Karpas-422 (cell line): ENCODE data around the gene FMNL2. TPM values are rescaled to one million over a fixed set of nuclear protein-coding genes. Genes with fewer than 3 reads are reported as not detected.

Experiments used
- DNase-seq: peaks from one replicate; pipeline ENCODE4 v3.0.0-alpha.2; 2015
- H2AFZ ChIP-seq: fragments of 200-600 bp; sonication (generic); 2 replicates; pipeline ENCODE4 v1.6.1; 2014; ENCODE audit warnings: antibody characterized with exemption, low read length, mixed read lengths
- H3K27ac ChIP-seq: fragments of 200-600 bp; sonication (generic); 2 replicates; pipeline ENCODE4 v1.5.1; 2014; ENCODE audit warnings: mild to moderate bottlenecking, low read length, moderate library complexity
- H3K27me3 ChIP-seq: fragments of 200-600 bp; sonication (generic); 2 replicates; pipeline ENCODE4 v1.6.1; 2014; ENCODE audit warnings: low read length, mixed read lengths
- H3K36me3 ChIP-seq: fragments of 200-600 bp; sonication (generic); 2 replicates; pipeline ENCODE4 v1.6.1; 2014; ENCODE audit warnings: low read length, mixed read lengths; ENCODE audit not compliant: insufficient read depth
- H3K4me1 ChIP-seq: fragments of 200-600 bp; sonication (generic); 2 replicates; pipeline ENCODE4 v1.6.1; 2014; ENCODE audit warnings: mild to moderate bottlenecking, low read length, mixed read lengths
- H3K4me2 ChIP-seq: fragments of 200-600 bp; sonication (generic); 2 replicates; pipeline ENCODE4 v1.6.1; 2014; ENCODE audit warnings: low read length, low read depth, mild to moderate bottlenecking; ENCODE audit not compliant: poor library complexity, severe bottlenecking
- H3K4me3 ChIP-seq: fragments of 200-600 bp; sonication (generic); 2 replicates; pipeline ENCODE4 v1.5.1; 2014; ENCODE audit warnings: mild to moderate bottlenecking, antibody characterized with exemption, low read length, mixed read lengths
- H3K79me2 ChIP-seq: fragments of 200-600 bp; sonication (generic); 2 replicates; pipeline ENCODE4 v1.6.1; 2014; ENCODE audit warnings: mild to moderate bottlenecking, low read length, mixed read lengths
- H3K9ac ChIP-seq: fragments of 200-600 bp; sonication (generic); 2 replicates; pipeline ENCODE4 v1.6.0; 2014; ENCODE audit warnings: low read length
- H3K9me2 ChIP-seq: fragments of 200-600 bp; sonication (generic), shearing (Covaris generic); replicated peaks from 2 replicates; pipeline ENCODE4 v1.6.0; 2014; ENCODE audit warnings: mild to moderate bottlenecking, low read length, moderate library complexity; ENCODE audit not compliant: insufficient read depth
- H3K9me3 ChIP-seq: fragments of 300-700, 200-600 bp; sonication (generic); 2 replicates; pipeline ENCODE4 v1.6.1; 2014; ENCODE audit warnings: low read length, mixed read lengths
- H4K20me1 ChIP-seq: fragments of 200-600 bp; sonication (generic); 2 replicates; pipeline ENCODE4 v1.6.1; 2014; ENCODE audit warnings: mild to moderate bottlenecking, antibody characterized with exemption, low read length, low read depth; ENCODE audit not compliant: insufficient read depth
- total RNA-seq: library from RNA; depleted of rRNA; stranded (reverse); fragments of >200 nt; shearing (Covaris generic); gene quantifications from 2 replicates; pipeline ENCODE4 v1.2.3, GENCODE V29; 2014; ENCODE audit warnings: low replicate concordance

FMNL2 gene
- total RNA-seq, 1 experiment from 2014 or later = 3.2 TPM

- H3K4me1 ChIP-seq = no peaks in the 10 kb centered on the region
- H3K27ac ChIP-seq = no peak overlapping the region
- peaks cover 86% of the 10 kb centered on the region for H3K36me3 ChIP-seq
- no peaks in the 10 kb centered on the region for H4K20me1 ChIP-seq
- H3K79me2 ChIP-seq = peaks cover 9% of the 10 kb centered on the region; the same call in 1 of the 2 replicates
- no peaks in the 10 kb centered on the region for H3K9me3 ChIP-seq
- no peak overlapping the region for H2AFZ ChIP-seq
- no peaks in the 10 kb centered on the region for H3K27me3 ChIP-seq
- DNase-seq = no peak
- H3K9me2 ChIP-seq = no peaks in the 10 kb centered on the region
- H3K9ac ChIP-seq = no peak overlapping the region
- no peak overlapping the region for H3K4me2 ChIP-seq
- H3K4me3 ChIP-seq = no peak overlapping the region
Measured at GRCh38 chr2:152657043-152657442, 322.1 kb downstream of the FMNL2 start.

- Histone ChIP-seq H3K27ac (no peak overlapping the region), H4K20me1 (no peaks in the 10 kb centered on the region), H2AFZ (no peak overlapping the region), H3K79me2 (peaks cover 9% of the 10 kb centered on the region; the same call in 1 of the 2 replicates), H3K4me2 (no peak overlapping the region), H3K27me3 (no peaks in the 10 kb centered on the region), H3K9me3 (no peaks in the 10 kb centered on the region), H3K9me2 (no peaks in the 10 kb centered on the region), H3K4me1 (no peaks in the 10 kb centered on the region), H3K9ac (no peak overlapping the region), H3K4me3 (no peak overlapping the region), H3K36me3 (peaks cover 82% of the 10 kb centered on the region)
- no peak for DNase-seq
Measured at GRCh38 chr2:152658221-152658620, 323.2 kb downstream of the FMNL2 start.

- Histone ChIP-seq H3K9me2 (no peaks in the 10 kb centered on the region), H3K4me2 (no peak overlapping the region), H3K9me3 (no peaks in the 10 kb centered on the region), H3K4me3 (no peak overlapping the region), H3K79me2 (peaks cover 14% of the 10 kb centered on the region), H3K27me3 (no peaks in the 10 kb centered on the region), H3K27ac (no peak overlapping the region), H3K9ac (no peak overlapping the region), H2AFZ (no peak overlapping the region), H3K4me1 (no peaks in the 10 kb centered on the region), H4K20me1 (no peaks in the 10 kb centered on the region), H3K36me3 (peaks cover 83% of the 10 kb centered on the region)
- DNase-seq = no peak
Measured at GRCh38 chr2:152661076-152661475, 326.1 kb downstream of the FMNL2 start.

- no peak overlapping the region for H3K4me2 ChIP-seq
- no peaks in the 10 kb centered on the region for H3K9me3 ChIP-seq
- H3K27ac ChIP-seq = no peak overlapping the region
- H2AFZ ChIP-seq = no peak overlapping the region
- peaks cover 28% of the 10 kb centered on the region for H3K79me2 ChIP-seq
- DNase-seq = no peak
- H3K36me3 ChIP-seq = peaks cover 78% of the 10 kb centered on the region
- H3K4me1 ChIP-seq = no peaks in the 10 kb centered on the region
- H3K27me3 ChIP-seq = no peaks in the 10 kb centered on the region
- no peak overlapping the region for H3K4me3 ChIP-seq
- H3K9me2 ChIP-seq = no peaks in the 10 kb centered on the region
- no peak overlapping the region for H3K9ac ChIP-seq
- no peaks in the 10 kb centered on the region for H4K20me1 ChIP-seq
Measured at GRCh38 chr2:152664725-152665124, 329.8 kb downstream of the FMNL2 start.

- Histone ChIP-seq H3K4me1 (no peaks in the 10 kb centered on the region), H4K20me1 (no peaks in the 10 kb centered on the region), H3K36me3 (peaks cover 89% of the 10 kb centered on the region), H3K79me2 (peaks cover 42% of the 10 kb centered on the region), H3K9me2 (no peaks in the 10 kb centered on the region), H2AFZ (no peak overlapping the region), H3K27me3 (no peaks in the 10 kb centered on the region), H3K4me3 (no peak overlapping the region), H3K9ac (no peak overlapping the region), H3K4me2 (no peak overlapping the region), H3K27ac (no peak overlapping the region), H3K9me3 (no peaks in the 10 kb centered on the region)
- no peak for DNase-seq
Measured at GRCh38 chr2:152674334-152674733, 339.4 kb downstream of the FMNL2 start.

GRCh38 chr2:152676461-152676860 is 341.5 kb downstream of the FMNL2 start:
- Histone ChIP-seq H2AFZ (no peak overlapping the region), H3K9me3 (no peaks in the 10 kb centered on the region), H3K27ac (no peak overlapping the region), H3K4me1 (no peaks in the 10 kb centered on the region), H3K36me3 (peaks cover 86% of the 10 kb centered on the region), H3K27me3 (no peaks in the 10 kb centered on the region), H3K9me2 (no peaks in the 10 kb centered on the region), H3K4me3 (no peak overlapping the region), H4K20me1 (no peaks in the 10 kb centered on the region), H3K9ac (no peak overlapping the region), H3K4me2 (no peak overlapping the region), H3K79me2 (peaks cover 51% of the 10 kb centered on the region)
- DNase-seq = no peak

GRCh38 chr2:152678808-152679207 is 343.8 kb downstream of the FMNL2 start:
- no peaks in the 10 kb centered on the region for H3K9me2 ChIP-seq
- H3K36me3 ChIP-seq = peaks cover 82% of the 10 kb centered on the region

GRCh38 chr2:152682663-152683062 is 347.7 kb downstream of the FMNL2 start:
- Histone ChIP-seq H3K9me3 (no peaks in the 10 kb centered on the region), H3K27me3 (no peaks in the 10 kb centered on the region), H3K4me1 (no peaks in the 10 kb centered on the region), H3K4me3 (no peak overlapping the region), H3K79me2 (peaks cover 83% of the 10 kb centered on the region), H3K9me2 (no peaks in the 10 kb centered on the region), H3K36me3 (peaks cover 69% of the 10 kb centered on the region; the same call in 1 of the 2 replicates), H3K27ac (no peak overlapping the region), H2AFZ (no peak overlapping the region), H3K4me2 (no peak overlapping the region), H3K9ac (no peak overlapping the region), H4K20me1 (no peaks in the 10 kb centered on the region)
- DNase-seq = no peak

More at GRCh38 chr2:152678808-152679207, 343.8 kb downstream of the FMNL2 start:
- H4K20me1 ChIP-seq = no peaks in the 10 kb centered on the region
- H3K9ac ChIP-seq = no peak overlapping the region
- H3K27me3 ChIP-seq = no peaks in the 10 kb centered on the region
- no peak overlapping the region for H3K4me2 ChIP-seq
- no peak overlapping the region for H3K27ac ChIP-seq
- no peaks in the 10 kb centered on the region for H3K9me3 ChIP-seq
- DNase-seq = no peak
- H3K4me3 ChIP-seq = no peak overlapping the region
- peaks cover 65% of the 10 kb centered on the region for H3K79me2 ChIP-seq
- no peak overlapping the region for H2AFZ ChIP-seq
- no peaks in the 10 kb centered on the region for H3K4me1 ChIP-seq

- DNase-seq = no peak
- Histone ChIP-seq H2AFZ (no peak overlapping the region), H3K9me3 (no peaks in the 10 kb centered on the region), H3K36me3 (peaks cover 64% of the 10 kb centered on the region; the same call in 1 of the 2 replicates), H3K27ac (no peak overlapping the region), H3K27me3 (no peaks in the 10 kb centered on the region), H4K20me1 (no peaks in the 10 kb centered on the region), H3K9me2 (no peaks in the 10 kb centered on the region), H3K79me2 (peaks cover 88% of the 10 kb centered on the region), H3K4me1 (no peaks in the 10 kb centered on the region), H3K4me3 (no peak overlapping the region), H3K4me2 (no peak overlapping the region), H3K9ac (no peak overlapping the region)
Measured at GRCh38 chr2:152683400-152683799, 348.4 kb downstream of the FMNL2 start.
